ENCODE data around the gene PSKH1.

- TF ChIP-seq CTCF (conservative IDR thresholded peaks at IDR 0.05; ENCODE audit: low read depth, low read length): no peak
- no peak for TF ChIP-seq EZH2 (IDR thresholded peaks at IDR 0.05; ENCODE audit: borderline replicate concordance, low read depth, low read length, poor library complexity, severe bottlenecking)
Observed at GRCh38 chr16:67966549-67967182, 73.6 kb downstream of the PSKH1 start.

Data from A673 (cell line).